Activated gamma-delta T cell treated with Interleukin-2 at 50 U/mL for 16 hours (primary cell): ENCODE data around the gene IFI30.
A peak's percentile ranks its signal among the peaks of the same experiment; 100 is the strongest.
"Not testable (repeated sequence)": the region's sequence is repeated elsewhere in the genome, so short reads cannot be mapped to it uniquely, and the experiment has no call there.

ENCODE experiments used
- DNase-seq: peaks from one replicate; pipeline ENCODE4 v3.0.0-alpha.2; 2020

The IFI30 gene

DNA sequence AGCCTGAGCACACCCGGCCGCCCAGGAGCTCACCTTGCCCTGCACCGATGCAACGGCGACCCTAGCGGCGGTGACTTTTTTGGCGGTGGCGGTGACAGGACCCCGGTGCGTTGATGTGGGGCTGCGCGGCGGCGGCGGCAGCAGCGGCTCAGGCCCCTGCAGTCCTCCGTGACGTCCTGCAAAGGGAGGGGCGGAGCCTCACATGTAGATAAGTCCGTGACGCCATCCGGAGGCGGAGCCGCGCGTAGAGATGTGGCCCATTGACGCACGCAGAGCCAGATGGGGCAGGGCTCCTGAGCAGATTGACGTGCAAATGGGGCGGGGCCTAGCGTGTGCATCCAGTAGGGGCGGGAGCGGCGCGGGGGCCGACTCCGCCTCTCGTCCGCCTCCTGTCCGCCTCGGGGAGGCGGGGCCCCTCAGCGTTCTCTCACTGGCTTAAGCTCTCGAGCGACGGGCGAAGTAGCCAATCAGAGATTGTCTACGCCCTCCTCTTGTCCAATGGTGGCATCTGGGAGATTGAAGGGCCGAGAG is 30.3 kb downstream of the IFI30 start, which contains the start of gene RAB3A:
Gene RAB3A (minus strand): TSS at position 180 of the 531 bp plus-strand sequence. CDS start 1,302 bp downstream, outside the sequence.
- peak; percentile 99 for DNase-seq

DNA sequence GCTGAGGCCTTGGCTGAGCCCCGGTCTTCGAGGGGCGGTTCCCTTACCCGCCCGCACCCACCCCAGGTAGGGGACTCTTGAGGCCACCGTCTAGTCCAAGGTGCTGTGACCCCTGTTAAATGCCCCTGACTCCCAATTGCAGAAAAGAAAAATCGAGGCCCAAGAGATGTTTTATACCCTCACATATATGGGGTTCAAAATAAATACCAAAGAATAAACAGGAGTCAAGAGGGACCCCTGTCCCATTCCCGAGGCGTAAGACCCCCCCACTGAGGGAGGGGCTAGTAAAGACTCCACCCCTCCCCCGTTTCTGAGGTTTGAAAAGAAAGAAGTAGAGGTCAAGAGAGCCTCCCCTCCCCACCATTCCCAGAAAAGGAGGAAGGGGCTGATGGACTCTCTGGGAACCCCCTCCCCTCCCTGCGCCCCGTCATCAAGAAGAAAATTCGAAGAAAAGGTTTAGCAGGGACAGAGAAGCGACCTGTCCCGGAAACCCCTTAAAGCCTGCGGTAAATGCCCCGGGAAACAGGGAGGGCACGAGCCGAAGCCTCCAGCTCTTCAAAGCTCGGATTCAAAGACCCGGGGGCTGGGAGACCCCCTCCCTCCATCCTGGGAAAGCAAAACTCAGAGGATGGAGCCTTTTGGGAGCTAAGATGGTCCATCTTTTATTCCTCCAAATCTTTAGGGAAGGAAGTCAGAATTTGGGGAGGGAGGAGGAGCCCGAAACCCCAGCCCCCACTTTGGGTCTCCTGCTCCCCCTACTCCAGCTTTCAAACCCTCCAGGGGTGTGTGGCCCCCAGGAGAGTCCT is 31.0 kb downstream of the IFI30 start:
- DNase-seq: peak; percentile 47

DNA sequence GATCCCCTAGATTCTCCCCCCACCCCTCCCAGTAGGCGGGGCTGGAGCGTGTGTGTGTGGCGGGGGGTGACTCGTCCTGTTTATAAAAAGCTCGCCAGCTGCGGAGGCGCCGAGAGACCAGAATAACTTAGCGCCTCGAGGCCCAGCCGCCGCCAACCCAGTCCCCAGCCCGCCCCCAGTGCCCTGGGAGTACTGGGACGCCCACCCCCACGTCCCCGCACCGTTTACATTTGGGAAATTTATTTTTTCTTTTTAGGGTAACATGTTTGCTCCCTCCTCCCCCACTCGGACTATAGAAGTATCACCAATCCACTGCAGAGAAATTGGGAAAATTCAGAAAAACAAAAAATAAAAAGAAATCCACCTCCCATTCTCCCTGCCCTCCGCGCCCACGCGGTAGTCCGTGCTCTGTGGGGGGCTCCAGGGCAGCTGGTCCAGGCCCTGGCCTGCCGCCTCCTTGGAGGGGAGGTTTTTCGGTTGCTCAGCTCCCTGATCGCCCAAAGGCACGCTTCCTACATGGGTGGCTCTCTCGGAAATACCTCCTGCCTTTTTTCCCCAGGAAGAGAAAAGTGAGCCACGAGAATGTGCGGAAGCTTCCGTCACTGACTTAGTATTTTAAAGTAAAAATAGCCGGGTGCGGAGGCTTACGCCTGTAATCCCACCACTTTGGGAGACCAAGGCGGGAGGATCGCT is 31.7 kb downstream of the IFI30 start:
- peak; percentile 58 for DNase-seq

DNA sequence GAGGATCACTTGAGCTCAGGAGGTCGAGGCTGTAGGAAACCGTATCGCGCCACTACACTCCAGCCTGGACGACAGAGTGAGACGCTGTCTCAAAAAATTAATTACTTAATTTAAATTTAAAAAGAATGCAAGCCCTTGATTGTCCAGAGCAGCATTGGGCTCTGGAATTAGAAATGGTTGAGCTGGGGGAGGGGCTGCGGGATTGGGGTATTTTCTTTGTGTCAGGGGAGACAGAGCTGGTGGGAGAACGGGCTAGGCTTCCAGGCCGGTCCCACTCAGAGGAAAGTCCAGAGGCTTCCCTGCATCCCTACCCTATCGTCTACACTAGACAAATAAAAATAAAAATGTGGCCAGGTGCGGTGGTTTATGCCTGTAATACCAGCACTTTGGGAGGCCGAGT is 32.4 kb downstream of the IFI30 start:
- DNase-seq: no peak

DNA sequence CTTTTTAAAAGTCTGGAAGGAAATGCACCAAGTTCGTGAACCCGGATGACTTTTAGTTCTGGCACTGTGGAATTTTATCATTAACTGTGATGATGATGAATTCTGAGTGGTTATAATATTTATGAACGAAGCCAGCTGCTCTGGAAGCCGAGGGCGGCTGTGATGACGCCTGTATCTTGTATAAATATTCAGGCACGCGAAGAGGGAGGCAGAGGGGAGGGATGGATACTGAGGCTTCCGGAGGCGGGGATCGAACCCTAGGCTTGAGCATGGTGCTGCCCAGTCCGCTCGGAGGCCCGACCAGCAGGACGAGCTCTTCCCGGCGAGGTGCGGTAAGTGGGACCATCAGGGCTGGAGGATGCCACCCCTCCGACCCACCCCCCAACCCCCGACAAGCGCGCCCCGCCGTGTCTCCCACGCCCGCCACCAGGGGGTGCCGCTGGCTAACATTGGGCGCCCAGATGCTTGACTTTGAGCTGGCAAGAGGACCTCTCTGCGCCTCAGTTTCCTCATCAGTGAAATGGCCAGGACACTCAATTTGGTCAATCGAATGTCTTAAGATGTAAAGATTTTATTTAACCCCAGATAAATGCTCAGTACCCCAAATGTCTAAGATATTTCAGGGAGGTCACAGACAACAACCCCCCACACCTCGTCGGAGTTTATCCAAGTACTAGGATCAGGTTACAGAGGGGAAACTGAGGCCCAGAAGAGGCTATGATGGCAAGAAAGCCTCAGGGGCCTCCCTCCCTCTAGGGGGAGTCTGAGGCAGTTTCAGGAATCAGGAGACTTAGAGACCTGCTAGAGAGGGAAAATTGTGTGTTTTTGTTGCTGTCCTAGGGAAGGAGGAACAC is 34.7 kb downstream of the IFI30 start:
- DNase-seq: peak; percentile 48

DNA sequence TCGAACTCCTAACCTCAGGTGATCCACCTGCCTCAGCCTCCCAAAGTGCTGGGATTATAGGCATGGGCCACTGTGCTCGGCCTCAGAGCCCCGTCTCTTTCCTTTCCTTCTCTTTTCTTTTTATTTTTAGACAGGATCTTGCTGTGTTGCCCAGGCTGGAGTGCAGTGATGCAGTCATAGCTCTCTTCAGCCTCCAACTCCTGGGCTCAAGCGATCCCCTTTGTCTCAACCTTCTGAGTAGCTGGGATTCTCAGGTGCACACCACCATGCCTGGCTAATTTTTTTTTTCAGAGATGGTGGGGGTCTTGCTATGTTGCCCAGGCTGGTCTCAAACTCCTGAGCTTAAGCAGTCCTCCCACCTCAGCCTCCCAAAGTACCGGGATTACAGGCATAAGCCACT is 36.3 kb downstream of the IFI30 start:
- DNase-seq: not testable (repeated sequence)

DNA sequence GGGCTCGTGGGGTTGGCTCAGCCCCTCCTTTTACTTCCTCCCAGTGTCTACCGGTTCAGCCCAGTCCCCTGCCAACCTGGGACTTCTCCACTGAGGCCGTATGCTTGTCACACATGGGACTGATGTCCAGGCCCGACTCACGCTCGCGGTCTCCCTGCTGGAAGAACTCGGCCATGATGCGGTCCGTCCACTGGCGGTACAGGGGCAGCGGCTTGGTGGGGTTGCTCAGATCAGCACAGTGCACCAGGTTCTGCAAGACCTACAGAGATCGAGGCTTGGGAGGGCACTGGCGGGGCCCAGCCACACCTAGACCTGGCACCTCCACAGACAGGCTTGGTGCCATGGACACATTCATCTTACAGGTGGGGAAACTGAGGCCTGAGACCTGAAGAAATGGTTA is 38.1 kb downstream of the IFI30 start:
- DNase-seq: no peak

DNA sequence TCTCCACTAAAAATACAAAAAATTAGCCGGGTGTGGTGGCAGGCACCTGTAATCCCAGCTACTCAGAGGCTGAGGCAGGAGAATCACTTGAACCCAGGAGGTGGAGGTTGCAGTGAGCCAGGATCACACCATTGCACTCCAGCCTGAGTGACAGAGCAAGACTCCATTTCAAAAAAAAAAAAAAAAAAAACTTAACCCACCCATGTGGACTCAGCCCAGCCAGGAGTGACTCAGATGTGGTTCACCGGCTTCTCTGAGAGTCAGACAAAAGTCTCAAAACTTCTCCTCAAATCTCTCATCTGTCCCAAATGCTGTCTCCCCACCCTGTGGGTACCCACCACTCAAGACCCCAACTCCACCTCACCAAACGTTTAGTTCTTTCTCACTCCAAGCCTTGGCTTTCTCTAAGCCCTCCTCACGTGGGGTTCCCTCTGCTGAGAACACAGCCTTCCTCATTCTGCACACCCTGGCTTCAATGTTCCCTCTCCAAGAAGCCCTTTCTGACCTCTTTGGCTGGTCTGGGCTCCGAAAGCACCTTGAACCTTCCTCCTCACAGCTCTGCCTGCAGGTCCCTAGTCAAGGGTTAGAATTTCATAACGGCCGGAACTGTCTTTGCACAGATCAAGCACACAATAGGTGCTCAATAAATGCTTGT is 41.3 kb downstream of the IFI30 start:
- DNase-seq: no peak

DNA sequence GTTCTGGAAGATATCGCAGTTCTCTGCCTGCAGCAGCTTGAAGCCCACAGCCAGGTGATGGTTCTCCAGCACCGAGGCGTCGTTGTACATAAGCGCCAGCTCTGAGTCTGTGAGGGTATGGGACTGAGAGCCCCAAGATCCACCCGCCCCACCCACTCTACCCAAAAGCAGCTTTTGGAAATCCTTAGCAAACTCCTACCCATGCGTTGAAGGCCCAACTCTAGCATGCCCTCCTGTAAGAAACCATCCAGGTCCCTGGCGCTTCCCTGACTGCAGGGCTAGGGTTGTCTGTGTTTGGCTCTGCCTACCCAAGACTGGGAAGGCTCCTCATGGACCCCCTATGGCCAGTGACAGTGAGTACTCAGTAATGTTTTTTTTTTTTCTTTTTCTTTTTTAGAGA is 43.2 kb downstream of the IFI30 start:
- DNase-seq: no peak

DNA sequence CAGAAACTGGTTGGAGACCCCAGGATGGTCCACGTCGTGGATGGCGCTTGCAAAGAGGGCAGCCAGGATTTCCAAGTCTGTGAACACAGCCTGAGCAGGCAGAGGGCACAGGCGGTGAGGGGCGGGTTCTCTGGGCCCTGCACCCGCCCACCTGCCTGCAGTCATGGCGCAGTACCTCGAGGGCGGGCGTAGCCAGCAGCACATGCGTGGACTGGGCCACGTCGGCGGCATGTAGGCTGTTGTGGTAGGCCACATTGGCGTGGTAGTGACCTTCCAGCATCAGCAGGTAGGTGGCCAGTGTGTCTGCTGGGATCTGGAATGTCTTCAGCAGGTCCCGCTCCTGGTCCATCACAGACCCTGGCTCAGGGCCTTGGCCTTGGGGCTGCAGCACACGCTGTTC is 44.5 kb downstream of the IFI30 start:
- no peak for DNase-seq

DNA sequence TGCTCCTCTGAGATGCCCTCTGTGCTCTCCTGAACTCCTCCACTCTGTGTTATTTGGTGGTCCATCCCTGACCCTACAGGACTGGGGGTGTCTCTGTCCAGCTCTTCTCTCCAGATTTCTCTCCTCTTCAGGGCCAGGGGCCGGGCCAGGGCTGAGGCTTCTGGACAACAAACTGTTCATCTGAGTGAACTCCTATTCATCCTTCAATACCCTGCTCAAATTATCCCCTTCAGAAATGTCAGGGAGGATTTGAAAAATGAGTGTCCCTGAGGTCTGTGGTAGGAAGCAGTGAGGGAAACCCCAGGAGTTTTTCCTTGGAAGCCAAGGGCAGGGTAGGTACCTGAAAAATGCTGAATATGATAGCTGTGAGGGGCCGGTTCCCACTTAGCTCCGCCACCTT is 45.0 kb downstream of the IFI30 start:
- DNase-seq: no peak

DNA sequence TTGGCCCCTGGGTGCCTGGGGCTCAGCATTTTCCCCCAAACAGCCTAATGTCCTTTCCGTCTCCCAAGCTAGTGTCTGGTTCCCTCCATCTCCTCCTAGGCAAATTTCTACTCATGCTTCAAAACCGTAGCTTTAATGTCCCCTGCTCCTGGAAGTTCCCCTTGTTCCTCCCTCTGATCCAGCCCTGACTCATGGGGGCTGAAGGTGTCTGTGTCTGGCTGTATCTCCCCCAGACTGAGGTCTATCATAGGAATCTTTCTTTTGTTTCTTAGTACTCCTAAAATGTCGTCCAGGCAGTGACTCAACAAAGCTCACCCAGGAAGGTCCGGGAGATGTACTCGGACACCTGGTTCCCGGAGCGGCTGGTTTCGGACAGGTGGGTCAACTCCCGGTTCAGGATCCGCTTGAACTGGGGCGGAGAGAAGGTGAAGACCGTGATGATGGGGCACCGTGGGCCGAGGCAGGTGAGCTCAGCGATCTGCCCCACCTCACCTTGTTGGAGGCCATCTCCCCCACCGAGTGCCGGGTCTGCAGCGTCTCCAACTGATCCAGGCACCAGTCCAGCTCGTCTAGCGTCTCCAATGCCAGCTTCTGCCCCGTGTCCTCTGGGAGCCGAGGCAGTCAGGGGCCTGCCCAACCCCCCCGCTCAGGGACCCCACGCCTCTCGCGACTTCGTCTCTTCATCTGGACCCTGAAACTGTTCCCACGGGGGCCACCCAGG is 46.5 kb downstream of the IFI30 start:
- DNase-seq: no peak

DNA sequence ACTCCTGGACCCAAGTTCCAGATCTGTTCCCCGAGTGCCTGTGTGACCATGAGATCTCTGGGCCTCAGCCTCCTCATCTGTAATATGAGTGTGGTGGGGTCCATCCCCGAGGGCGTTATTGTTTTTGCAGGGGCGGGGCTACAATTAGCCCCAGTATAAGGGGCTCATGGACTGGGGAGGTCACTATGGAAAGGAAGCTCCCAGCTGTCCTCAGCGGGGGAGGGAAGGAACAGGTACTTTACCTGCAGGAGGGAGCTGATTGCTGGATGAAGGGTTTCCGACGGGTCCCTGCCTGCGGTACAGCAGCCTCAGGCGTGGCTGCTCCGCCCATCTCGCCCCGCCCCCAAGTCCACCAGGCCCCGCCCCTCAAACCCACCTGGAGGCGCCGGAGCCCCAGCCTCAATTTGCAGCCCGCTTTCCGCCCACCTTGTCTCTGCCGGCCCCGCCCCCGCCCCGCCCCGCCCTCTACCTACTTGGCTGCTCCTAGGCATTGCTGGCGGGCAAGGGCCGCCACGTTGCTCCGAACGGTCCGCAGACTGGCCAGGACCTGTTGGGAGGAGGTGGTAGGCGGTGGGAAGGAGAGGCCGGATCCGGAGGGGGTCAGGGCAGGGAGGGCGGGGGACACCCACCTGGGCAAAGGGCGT is 47.1 kb downstream of the IFI30 start:
- DNase-seq: no peak

DNA sequence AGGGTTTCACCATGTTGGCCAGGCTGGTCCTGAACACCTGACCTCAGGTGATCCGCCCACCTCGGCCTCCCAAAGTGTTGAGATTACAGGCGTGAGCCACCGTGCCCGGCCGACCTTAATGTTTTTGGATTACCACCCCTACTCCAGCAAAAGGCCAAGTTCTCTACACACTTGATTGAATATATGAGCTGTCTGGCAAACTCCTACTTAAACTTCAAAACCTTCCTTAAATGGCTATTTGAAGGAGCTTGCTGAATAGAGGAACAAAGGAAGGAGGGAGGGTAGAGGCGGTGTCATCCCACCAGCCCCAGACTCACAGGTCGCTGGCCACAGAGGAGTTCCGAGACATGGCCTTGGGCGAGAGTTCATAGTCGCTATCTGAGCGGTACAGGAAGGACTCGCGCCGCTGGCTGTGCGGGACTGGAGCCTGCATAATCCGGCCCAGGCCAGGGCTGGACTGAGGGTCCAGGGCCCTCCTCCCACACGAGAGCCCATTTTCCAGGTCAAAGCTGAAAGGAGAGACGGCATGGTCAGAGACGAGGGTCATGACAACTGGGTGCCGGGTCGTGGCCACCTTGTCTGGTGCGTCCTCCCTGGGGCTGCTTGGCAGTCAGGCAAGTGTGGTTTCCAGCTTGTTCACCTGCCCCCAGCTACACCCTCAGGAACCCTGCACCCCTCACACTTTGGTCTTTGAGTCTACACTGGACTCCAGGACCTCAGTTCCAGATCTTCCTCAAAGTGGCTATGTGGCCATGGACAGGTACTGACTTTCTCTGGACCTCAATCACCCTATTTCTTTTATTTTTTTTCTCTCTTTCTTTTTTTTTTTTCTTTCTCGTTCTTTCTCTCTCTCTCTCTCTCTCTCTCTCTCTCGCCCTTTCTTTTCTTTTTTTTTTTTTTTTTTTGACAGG is 48.5 kb downstream of the IFI30 start:
- DNase-seq: no peak

DNA sequence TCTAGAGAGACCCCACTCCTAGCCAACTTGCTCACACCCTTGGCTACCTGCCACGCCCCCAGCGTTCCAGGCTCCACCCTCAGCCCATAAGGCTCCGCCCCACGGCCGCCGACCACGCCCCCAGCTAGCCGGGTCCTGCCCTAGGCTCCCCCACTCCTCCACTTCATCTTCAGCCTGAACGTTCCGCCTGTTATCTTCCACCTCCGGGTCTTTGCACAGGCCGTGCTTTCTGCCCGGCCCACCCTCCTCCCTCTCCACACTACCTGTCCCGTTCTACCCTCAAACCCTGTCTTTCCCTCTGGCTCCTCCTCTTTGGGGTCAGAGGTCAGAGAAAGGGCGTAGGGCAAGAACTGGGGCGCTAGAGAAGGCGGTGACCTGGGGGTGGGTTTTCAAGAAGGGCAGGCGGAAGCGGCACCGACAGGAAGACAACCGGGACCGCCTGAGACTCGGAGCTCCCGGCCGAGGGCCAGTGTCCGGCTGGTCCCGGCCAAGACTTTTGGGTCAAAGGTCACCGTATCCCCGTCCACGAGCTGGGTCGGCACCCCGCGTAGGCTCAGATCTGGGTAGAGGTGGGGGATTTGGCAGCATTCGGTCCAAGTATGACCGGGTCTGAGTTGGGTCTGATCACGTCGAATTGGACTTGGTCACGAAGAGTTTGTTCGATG is 50.4 kb downstream of the IFI30 start:
- DNase-seq: no peak

DNA sequence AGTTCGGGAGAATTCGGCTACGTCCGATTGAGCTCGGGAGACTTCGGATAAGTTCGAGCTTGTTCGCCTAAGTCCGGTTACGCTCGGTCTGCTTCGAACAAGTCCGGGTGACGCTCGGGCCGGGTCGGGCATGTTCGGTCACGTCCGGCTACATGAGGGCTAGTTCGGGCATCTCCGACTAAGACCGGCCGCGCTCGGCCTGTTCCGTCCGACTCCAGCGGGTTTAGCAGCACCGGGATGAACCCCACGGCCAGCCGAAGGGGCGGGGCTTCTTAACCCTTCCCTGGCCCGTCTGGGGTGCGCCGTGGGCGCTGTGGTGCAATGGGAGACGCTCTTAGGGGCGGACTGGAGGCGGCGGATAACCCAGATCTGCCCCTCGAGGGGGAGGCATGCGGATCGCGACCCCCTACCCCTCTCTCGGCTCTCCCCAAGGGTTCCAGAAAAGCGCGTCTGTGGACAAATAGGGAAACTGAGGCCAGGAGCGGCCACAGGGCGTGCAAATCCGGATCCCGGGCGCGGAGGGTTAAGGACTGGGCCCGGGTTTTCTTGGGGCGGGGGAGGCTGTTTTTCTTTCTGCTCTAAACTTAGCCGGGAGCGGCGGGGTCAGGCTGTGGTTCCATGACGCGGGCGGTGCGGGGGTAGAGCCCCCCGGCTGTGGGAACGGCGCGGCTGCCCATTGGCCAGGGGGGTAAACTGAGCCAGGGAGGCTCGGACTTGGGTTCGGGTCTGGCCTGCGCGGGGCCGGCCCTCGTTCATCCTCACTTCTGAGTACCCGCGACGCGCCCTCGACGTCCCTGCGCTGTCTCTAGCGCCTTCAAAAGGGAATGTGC is 51.1 kb downstream of the IFI30 start:
- peak; percentile 73 for DNase-seq

DNA sequence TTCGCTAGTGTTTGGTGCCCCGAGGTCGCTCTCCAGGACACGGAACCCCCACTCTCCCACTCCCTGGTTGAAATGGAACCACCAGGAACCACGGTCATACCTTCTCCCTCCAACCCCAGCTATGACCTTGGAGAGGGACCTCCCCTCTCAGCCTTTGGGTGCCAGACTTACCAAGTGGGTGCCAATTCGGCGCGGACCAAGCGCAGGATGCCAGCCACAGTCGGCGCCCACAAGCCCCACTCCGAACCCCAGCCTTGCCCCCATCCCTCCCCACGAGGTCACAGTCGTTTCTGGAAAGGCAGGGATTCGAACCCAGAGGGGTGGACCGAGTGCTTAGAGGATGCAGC is 51.7 kb downstream of the IFI30 start:
- DNase-seq: no peak

DNA sequence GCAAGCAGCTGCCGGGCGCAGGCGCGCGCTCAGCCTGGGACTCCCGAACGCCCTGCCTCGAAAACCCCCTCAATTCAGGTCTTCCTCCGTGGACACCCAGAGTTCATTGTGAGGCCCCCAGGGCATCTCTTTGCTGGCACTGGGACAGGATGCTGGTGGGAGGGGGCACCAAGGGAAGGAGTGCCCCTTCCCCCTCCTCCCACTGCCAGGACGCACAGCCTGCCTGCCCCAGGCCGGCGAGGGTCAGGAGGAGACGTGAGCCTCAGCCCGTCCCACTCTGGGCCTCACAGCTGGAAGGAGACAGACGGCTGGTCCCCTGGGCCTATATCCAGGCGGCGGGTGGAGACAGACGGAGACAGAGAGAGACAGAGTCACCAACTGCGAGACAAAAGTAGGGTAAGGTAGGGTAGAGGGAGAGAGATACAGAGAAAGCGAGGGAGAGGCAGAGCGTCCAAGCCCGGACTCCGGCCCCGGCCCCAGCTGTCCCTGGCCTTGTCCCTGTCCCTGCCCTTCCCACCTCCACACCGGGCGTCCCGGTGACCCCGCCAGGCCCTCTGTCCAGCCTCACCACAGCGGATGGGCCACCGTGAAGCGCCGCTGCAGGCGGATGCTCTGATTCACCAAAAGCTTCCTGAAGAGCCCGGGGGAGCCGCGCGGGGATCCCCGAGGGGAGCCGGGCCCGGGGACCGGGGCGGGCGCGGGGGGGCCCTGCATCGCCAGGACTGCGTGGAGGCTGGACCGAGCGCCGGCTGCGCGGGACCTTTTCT is 52.3 kb downstream of the IFI30 start, which contains the start of gene PDE4C:
Gene PDE4C (minus strand): TSS at position 737 of the 767 bp plus-strand sequence. CDS start 23 bp downstream, at position 714.
- no peak for DNase-seq
